HG03025 (cell line): ENCODE data around the gene TMEM181.
"Not testable (repeated sequence)": the region's sequence is repeated elsewhere in the genome, so short reads cannot be mapped to it uniquely, and the experiment has no call there.

Experiments used
- ATAC-seq: cut with Tn5 transposase; IDR thresholded peaks from one replicate; pipeline ENCODE4 v1.9.1; 2021; ENCODE audit warnings: mild to moderate bottlenecking, moderate library complexity; ENCODE audit not compliant: unreplicated experiment, low FRiP score

The TMEM181 gene

GRCh38 chr6:158618289-158618688 is 58.4 kb downstream of the TMEM181 start:
- not testable (repeated sequence) for ATAC-seq

- no peak for ATAC-seq
These were observed 60.3 kb downstream of the TMEM181 start for GRCh38 chr6:158619922-158620801.

GRCh38 chr6:158620963-158621693 is 61.2 kb downstream of the TMEM181 start:
- no peak for ATAC-seq

GRCh38 chr6:158621694-158622544 is 62.0 kb downstream of the TMEM181 start:
- ATAC-seq = no peak

DNA sequence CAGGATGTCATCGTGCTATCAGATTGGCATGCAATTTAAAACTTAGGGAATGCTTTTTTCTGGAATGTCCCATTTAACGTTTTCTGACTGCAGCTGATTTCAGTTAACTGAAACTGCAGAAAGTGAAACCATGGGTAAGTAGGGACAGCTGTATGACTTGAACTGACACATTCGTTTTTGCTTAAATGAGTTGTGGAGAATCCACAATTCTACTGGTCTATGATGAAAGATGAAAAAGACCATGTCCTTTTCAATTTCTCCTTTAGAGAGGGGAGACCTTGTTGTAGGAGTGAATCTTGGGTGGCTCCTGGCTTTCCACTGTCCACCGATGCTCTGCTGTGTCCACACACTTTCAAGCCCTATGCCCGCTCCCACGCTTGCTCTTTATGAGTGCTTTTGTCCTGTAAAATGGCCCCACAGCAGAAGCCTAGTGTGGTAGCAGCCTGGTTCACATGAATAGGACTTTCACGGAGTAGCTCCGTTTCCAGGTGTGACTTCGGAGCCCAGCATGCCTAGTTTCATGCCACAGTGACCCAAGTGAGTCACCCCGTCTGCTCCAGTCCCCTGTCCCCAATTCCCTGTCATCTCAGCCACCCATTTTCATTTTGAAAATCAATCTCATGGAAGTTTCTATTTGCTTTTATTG is 62.8 kb downstream of the TMEM181 start:
- ATAC-seq = no peak

DNA sequence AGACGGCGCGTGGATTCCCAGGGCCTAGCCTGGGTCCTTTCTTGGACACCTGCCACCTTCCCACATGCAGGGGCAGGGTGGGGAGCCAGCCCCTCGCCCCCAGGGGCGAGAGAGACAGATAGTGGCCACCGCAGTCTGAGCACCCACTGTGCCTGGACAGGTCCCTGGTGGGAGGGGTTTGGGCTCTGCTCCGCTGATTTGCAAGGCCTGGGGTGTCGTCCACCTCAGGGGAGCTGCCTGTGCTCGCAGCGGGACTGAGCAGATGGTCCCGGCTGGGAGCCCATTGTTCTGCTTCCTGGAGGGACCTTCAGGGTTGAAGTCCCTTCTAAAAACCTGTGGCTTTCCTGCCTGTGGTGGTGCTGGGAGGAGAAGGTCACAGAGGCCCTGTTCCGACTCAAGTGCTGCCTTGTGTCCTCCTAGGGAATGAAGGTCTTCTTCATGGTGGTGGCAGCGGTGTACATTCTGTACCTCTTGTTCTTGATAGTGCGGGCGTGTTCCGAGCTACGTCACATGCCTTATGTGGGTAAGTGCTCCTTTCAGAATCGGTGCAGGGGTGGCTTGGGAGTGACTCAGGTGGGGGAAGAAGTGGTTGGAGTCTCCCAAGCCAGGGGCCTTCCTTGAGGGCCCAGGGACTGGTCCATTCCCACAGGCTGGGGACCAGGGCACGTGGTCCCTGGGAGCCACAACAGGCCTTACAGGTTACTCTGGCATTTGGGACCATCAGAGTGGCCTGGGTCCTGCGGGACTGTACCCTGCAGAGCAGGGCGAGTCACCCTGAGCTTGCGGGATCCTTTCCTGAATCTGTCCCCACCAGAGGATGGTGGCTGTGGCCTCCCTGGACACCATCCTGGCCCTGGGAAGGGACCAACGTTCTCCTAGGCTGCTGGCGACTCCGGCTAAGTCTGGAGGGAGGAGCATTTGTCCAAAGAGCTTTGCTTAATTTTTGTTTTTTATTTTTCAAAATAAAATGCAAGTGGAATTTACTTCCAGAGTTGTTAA is 65.1 kb downstream of the TMEM181 start:
- ATAC-seq = no peak

DNA sequence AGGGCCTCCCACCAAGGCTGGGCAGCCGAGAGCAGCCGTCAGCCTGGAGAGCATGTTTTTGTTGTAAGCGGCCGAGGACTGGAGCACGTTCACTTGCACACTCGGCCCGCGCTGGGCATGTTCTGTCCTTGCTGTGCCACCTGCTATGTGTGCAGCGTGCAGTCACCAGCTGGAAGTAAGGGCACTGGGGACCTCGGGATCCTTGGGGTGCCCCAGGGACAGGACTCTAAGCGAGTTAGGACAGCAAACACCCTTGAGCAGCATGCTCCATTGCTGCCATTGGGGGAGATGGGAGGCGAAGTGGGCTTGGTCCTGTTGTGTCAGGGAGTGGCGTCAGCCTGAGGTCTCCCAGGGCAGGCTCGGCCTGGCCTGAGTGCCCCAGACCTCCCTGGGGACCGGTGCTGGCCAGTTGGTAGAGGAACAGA is 66.0 kb downstream of the TMEM181 start:
- no peak for ATAC-seq

DNA sequence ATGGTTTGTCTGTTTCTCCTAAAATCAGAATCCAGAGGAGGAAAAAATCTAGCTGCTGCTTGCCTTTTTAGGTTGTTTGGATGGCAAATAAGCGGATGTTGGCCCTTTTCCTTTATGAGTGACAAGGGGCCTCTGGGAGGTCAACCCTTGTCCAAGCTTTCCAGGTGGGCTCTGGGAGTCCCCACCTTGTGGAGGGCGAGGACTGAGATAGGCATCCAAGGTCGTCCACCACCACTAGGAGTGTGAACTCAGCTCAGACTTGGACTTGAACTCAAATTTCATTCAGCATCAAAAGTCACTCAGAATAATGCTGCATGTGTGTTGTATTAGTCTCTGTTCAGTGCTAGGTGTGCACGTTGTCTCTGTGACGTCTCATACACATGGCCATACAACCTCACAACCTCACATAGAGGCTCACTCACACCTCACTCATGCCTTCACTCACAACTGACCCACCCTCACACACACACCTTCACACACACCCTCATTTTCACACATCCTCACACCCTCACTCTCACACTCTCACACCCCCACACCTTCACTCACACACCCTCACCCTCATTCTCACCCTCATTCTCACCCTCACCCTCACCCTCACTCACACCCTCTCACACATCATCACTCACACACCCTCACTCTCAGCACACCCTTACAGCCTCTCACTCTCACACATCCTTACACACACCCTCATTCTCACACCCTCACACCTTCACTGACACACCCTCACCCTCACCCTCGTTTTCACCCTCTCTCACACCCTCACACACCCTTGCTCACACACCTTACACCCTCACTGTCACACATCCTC is 66.7 kb downstream of the TMEM181 start:
- no peak for ATAC-seq

GRCh38 chr6:158627168-158627939 is 67.5 kb downstream of the TMEM181 start:
- no peak for ATAC-seq

- no peak for ATAC-seq
These were observed 68.0 kb downstream of the TMEM181 start for GRCh38 chr6:158627940-158628211.

- no peak for ATAC-seq
These were observed 68.7 kb downstream of the TMEM181 start for GRCh38 chr6:158628542-158628941.

GRCh38 chr6:158629367-158630221 is 69.7 kb downstream of the TMEM181 start:
- ATAC-seq = no peak

- no peak for ATAC-seq
These were observed 71.2 kb downstream of the TMEM181 start for GRCh38 chr6:158630938-158631616.

GRCh38 chr6:158631678-158632537 is 72.0 kb downstream of the TMEM181 start:
- ATAC-seq = no peak

- not testable (repeated sequence) for ATAC-seq
These were observed 72.7 kb downstream of the TMEM181 start for GRCh38 chr6:158632538-158633119.
